Measurements from ENCODE around the gene ZNF516.

The ZNF516 gene

GRCh38 chr18:76396792-76397191, 98.2 kb downstream of the ZNF516 start:
- no peak for DNase-seq

- DNase-seq = no peak
These were observed 99.4 kb downstream of the ZNF516 start for GRCh38 chr18:76395609-76396008.

- DNase-seq = no peak
These were observed 100.1 kb downstream of the ZNF516 start for GRCh38 chr18:76394780-76395476.

- DNase-seq = no peak
These were observed 102.7 kb downstream of the ZNF516 start for GRCh38 chr18:76392349-76392748.

GRCh38 chr18:76391746-76392145, 103.3 kb downstream of the ZNF516 start:
- no peak for DNase-seq

GRCh38 chr18:76391038-76391437, 104.0 kb downstream of the ZNF516 start:
- DNase-seq = no peak

- no peak for DNase-seq
These were observed 104.5 kb downstream of the ZNF516 start for GRCh38 chr18:76390452-76391035.

GRCh38 chr18:76389716-76390115, 105.3 kb downstream of the ZNF516 start:
- no peak for DNase-seq

GRCh38 chr18:76388891-76389423, 106.1 kb downstream of the ZNF516 start:
- no peak for DNase-seq

GRCh38 chr18:76388261-76388660, 106.8 kb downstream of the ZNF516 start:
- no peak for DNase-seq

- no peak for DNase-seq
These were observed 107.4 kb downstream of the ZNF516 start for GRCh38 chr18:76387608-76388007.

GRCh38 chr18:76386886-76387285, 108.2 kb downstream of the ZNF516 start:
- DNase-seq = no peak

GRCh38 chr18:76386071-76386470, 109.0 kb downstream of the ZNF516 start:
- DNase-seq = no peak

- DNase-seq = no peak
These were observed 109.4 kb downstream of the ZNF516 start for GRCh38 chr18:76385681-76385975.

- no peak for DNase-seq
These were observed 110.0 kb downstream of the ZNF516 start for GRCh38 chr18:76384861-76385680.

GRCh38 chr18:76384114-76384790, 110.8 kb downstream of the ZNF516 start:
- no peak for DNase-seq

GRCh38 chr18:76383636-76384035, 111.4 kb downstream of the ZNF516 start:
- DNase-seq = no peak

GRCh38 chr18:76382275-76382674, 112.8 kb downstream of the ZNF516 start:
- DNase-seq = no peak

- DNase-seq = no peak
These were observed 114.1 kb downstream of the ZNF516 start for GRCh38 chr18:76380791-76381405.

- no peak for DNase-seq
These were observed 114.8 kb downstream of the ZNF516 start for GRCh38 chr18:76380127-76380729.

- DNase-seq = no peak
These were observed 115.6 kb downstream of the ZNF516 start for GRCh38 chr18:76379226-76380126.
